Spleen (tissue), 11 donors: ENCODE measurements around the gene PSMA3. TPM values are rescaled to one million over a fixed set of nuclear protein-coding genes. Genes with fewer than 3 reads are reported as not detected.

Experiments used
- DNase-seq: peaks from one replicate; pipeline ENCODE4 v3.0.0-alpha.2; 2020
- H3K27ac ChIP-seq, 8 donors: fragments of 200-600 bp; sonication (generic) in 7 of 8; 1 replicate in 4 of 8; 2 replicates in 4 of 8; pipeline versions ENCODE4 v1.5.0 to v1.8.0; 2016 to 2021; ENCODE audit warnings: inconsistent platforms in 4 of 8, mild to moderate bottlenecking in 4 of 8, moderate library complexity in 1 of 8
- H3K27me3 ChIP-seq, 7 donors: fragments of 200-600 bp; sonication (generic) in 6 of 7; replicated peaks in 1 of 7; 1 replicate in 4 of 7; 2 replicates in 3 of 7; pipeline versions ENCODE4 v1.5.0 to v1.8.0; 2016 to 2021; ENCODE audit warnings: inconsistent platforms in 3 of 7, mild to moderate bottlenecking in 1 of 7
- H3K36me3 ChIP-seq, 6 donors: fragments of 200-600 bp; sonication (generic) in 5 of 6; 1 replicate in 4 of 6; 2 replicates in 2 of 6; pipeline versions ENCODE4 v1.5.0 to v1.8.0; 2016 to 2021; ENCODE audit warnings: inconsistent platforms in 2 of 6
- H3K4me1 ChIP-seq, 6 donors: fragments of 200-600 bp; sonication (generic) in 5 of 6; 1 replicate in 3 of 6; 2 replicates in 3 of 6; pipeline versions ENCODE4 v1.5.0 to v1.8.0; 2016 to 2021; ENCODE audit warnings: inconsistent platforms in 3 of 6
- H3K4me3 ChIP-seq, 8 donors: fragments of 200-600 bp; sonication (generic) in 7 of 8; 1 replicate in 4 of 8; 2 replicates in 4 of 8; pipeline versions ENCODE4 v1.5.0 to v1.8.0; 2016 to 2021; ENCODE audit warnings: inconsistent platforms in 4 of 8, mild to moderate bottlenecking in 4 of 8, moderate library complexity in 2 of 8
- H3K9me3 ChIP-seq, 8 donors: fragments of 200-600 bp; sonication (generic) in 7 of 8; 1 replicate in 4 of 8; 2 replicates in 4 of 8; pipeline versions ENCODE4 v1.5.0 to v1.8.0; 2016 to 2021; ENCODE audit warnings: inconsistent platforms in 4 of 8
- POLR2A ChIP-seq, 3 donors: fragments of 450-650 bp; IDR thresholded peaks; one replicate each; pipeline ENCODE4 v1.5.1; 2017; ENCODE audit warnings: antibody characterized with exemption in 3 of 3, mild to moderate bottlenecking in 1 of 3
- WGBS, 5 donors: extraction: QIAGEN DNeasy Blood & Tissue Kit in 3 of 5; methylation state at CpG; one replicate each; pipeline versions ENCODE4 v1.1.5 to v1.1.7; 2013 to 2018; 5-methylcytosine and 5-hydroxymethylcytosine counted together
- intact Hi-C: fragments of 100-400 bp; cut with DNase I; formaldehyde crosslinking; loops from one replicate; pipeline ENCODE4 v1.15.0; 2023; ENCODE audit warnings: low total_unique reads
- polyA plus RNA-seq, 3 donors: library from polyadenylated mRNA; stranded (reverse); fragments of 200-250 nt; gene quantifications; one replicate each; pipeline ENCODE4 v1.2.1, GENCODE V29; 2013
- small RNA-seq, 4 donors: library from RNA; depleted of rRNA; stranded (forward); fragments of <200 nt; gene quantifications; one replicate each; pipeline ENCODE3, GENCODE V24; 2016
- total RNA-seq, 7 donors: library from RNA; depleted of rRNA in 3 of 7; stranded (reverse); fragments of >200 nt in 3 of 7; fragmentation: NEBNext Ultra II Directional in 4 of 7; extraction: Animal tissue kit (Norgen Biotek cat#: 25700) in 4 of 7; gene quantifications; one replicate each; pipeline versions ENCODE4 v1.1.0 to v1.2.1, GENCODE V29; 2016 to 2021
- donor health status: healthy with polysubstance abuse.
- donor health status: DM: no; HTN: no; CAD: no; lungs with moderate emphysema.
- donor health status: DM: no; HTN: no; CAD: no.
- donor health status: Bipolar disorder and iron deficiency.
- donor health status: healthy.
- donor health status: DM: no; HTN: no; CAD: no.
- donor health status: DM: yes; HTN: yes; CAD: no.

The PSMA3 gene
- total and polyA plus RNA-seq, 10 donors: 91.7 to 162 (median 121) TPM

- intact Hi-C loops: no loop called here
- WGBS, 5 donors: 87 to 98% (median 96%) methylated on average over 1 of the region's 1 CpG
- no peak for DNase-seq
- H3K4me3 ChIP-seq: no peak overlapping the region
- H3K27ac ChIP-seq: no peak overlapping the region
- no peaks in the 10 kb centered on the region for H3K27me3 ChIP-seq
- H3K9me3 ChIP-seq: no peaks in the 10 kb centered on the region
- H3K36me3 ChIP-seq: peaks cover 0 to 98% (median 49%) of the 10 kb centered on the region in 6 donors
- H3K4me1 ChIP-seq: no peaks in the 10 kb centered on the region
- TF ChIP-seq POLR2A (IDR thresholded peaks at IDR 0.05): no peak
Measured at GRCh38 chr14:58315606-58316005, 71.0 kb downstream of the PSMA3 start.

Small RNA genes within 50 kb of the gene (small RNA-seq; reads per million reads assigned to genes)
- gene RNU6-341P: 0 reads per million in 4 donors

Other genes with a start within 250 kb of the PSMA3 start
- 1 to 10 TPM in 6 of 7 donors, under 1 TPM in 1; 0.73 to 3.7 (median 1.5) TPM for gene ARMH4, start 92.6 kb upstream of the PSMA3 start, total RNA-seq
- under 1 TPM; 0.02 to 0.16 (median 0.12) TPM for gene ARMH4, start 92.6 kb upstream of the PSMA3 start, polyA plus RNA-seq
- gene ACTR10, start 44.7 kb upstream of the PSMA3 start, total RNA-seq: 10 to 100 TPM; 42.0 to 69.9 (median 55.5) TPM
- 10 to 100 TPM; 55.7 to 74.5 (median 60.1) TPM for gene ACTR10, start 44.7 kb upstream of the PSMA3 start, polyA plus RNA-seq
- 10 to 100 TPM; 34.5 to 55.0 (median 51.6) TPM for gene ARID4A, start 53.7 kb downstream of the PSMA3 start, total RNA-seq
- 1 to 10 TPM; 7.3 to 9.4 (median 8.3) TPM for gene ARID4A, start 53.7 kb downstream of the PSMA3 start, polyA plus RNA-seq
- gene TOMM20L, start 151.1 kb downstream of the PSMA3 start, total RNA-seq: 1 to 10 TPM in 1 of 7 donors, under 1 TPM in 1, not detected in 5; 0.95 to 1.1 TPM
- gene TOMM20L, start 151.1 kb downstream of the PSMA3 start, polyA plus RNA-seq: under 1 TPM in 1 of 3 donors, not detected in 2; 0.29 TPM
- 10 to 100 TPM; 25.3 to 59.4 (median 29.2) TPM for gene TIMM9, start 182.7 kb downstream of the PSMA3 start, total RNA-seq
- 10 to 100 TPM; 56.4 to 64.1 (median 56.6) TPM for gene TIMM9, start 182.7 kb downstream of the PSMA3 start, polyA plus RNA-seq
- gene KIAA0586, start 182.9 kb downstream of the PSMA3 start, total RNA-seq: 10 to 100 TPM; 17.1 to 27.5 (median 22.7) TPM
- gene KIAA0586, start 182.9 kb downstream of the PSMA3 start, polyA plus RNA-seq: 1 to 10 TPM; 4.7 to 5.5 (median 5.3) TPM